SU-DHL-6 (cell line): Measurements from ENCODE around the gene STARD7.

Experiments used
- H2AFZ ChIP-seq: fragments of 200-600 bp; sonication (generic); 2 replicates; pipeline ENCODE4 v1.6.1; 2014; ENCODE audit warnings: low read depth, mild to moderate bottlenecking, moderate library complexity, mixed read lengths, antibody characterized with exemption, low read length; ENCODE audit not compliant: severe bottlenecking
- H3F3A ChIP-seq: fragments of 200-600 bp; shearing (Covaris generic); 2 replicates; pipeline ENCODE4 v1.6.0; 2016; ENCODE audit warnings: antibody characterized with exemption, mild to moderate bottlenecking; ENCODE audit not compliant: insufficient read depth
- H3K27ac ChIP-seq: fragments of 200-600 bp; sonication (generic); 2 replicates; pipeline ENCODE4 v1.5.1; 2016; ENCODE audit warnings: low read depth, mild to moderate bottlenecking, low read length, moderate library complexity, mixed read lengths
- H3K27me3 ChIP-seq: fragments of 200-600 bp; sonication (generic), shearing (Covaris generic); 2 replicates; pipeline ENCODE4 v1.6.0; 2014; ENCODE audit warnings: mild to moderate bottlenecking, low read length
- H3K36me3 ChIP-seq: fragments of 200-600 bp; sonication (generic); 2 replicates; pipeline ENCODE4 v1.6.1; 2014; ENCODE audit warnings: mild to moderate bottlenecking, low read length, mixed read lengths
- H3K4me2 ChIP-seq: fragments of 300-600, 200-600 bp; shearing (Covaris generic), sonication (generic); 2 replicates; pipeline ENCODE4 v1.6.0; 2014; ENCODE audit warnings: low read length, low read depth, mild to moderate bottlenecking; ENCODE audit not compliant: poor library complexity, severe bottlenecking
- H3K4me3 ChIP-seq: fragments of 200-600 bp; sonication (generic); 2 replicates; pipeline ENCODE4 v1.5.1; 2014; ENCODE audit warnings: antibody characterized with exemption, low read length, mild to moderate bottlenecking, mixed read lengths; ENCODE audit not compliant: insufficient read depth, poor library complexity, severe bottlenecking
- H3K79me2 ChIP-seq: fragments of 200-600 bp; sonication (generic); 2 replicates; pipeline ENCODE4 v1.6.1; 2014; ENCODE audit warnings: mild to moderate bottlenecking, low read length, moderate library complexity; ENCODE audit not compliant: insufficient read depth
- H3K9ac ChIP-seq: fragments of 200-600 bp; sonication (generic); 2 replicates; pipeline ENCODE4 v1.7.0; 2014; ENCODE audit warnings: mild to moderate bottlenecking, low read length
- H3K9me2 ChIP-seq: fragments of 200-600 bp; sonication (generic); replicated peaks from 2 replicates; pipeline ENCODE4 v1.6.1; 2014; ENCODE audit warnings: low read length; ENCODE audit not compliant: insufficient read depth
- H3K9me3 ChIP-seq: fragments of 200-600 bp; sonication (generic); 2 replicates; pipeline ENCODE4 v1.6.1; 2014; ENCODE audit warnings: low read length, mixed read lengths; ENCODE audit not compliant: insufficient read depth
- H4K20me1 ChIP-seq: fragments of 200-600 bp; sonication (generic); 2 replicates; pipeline ENCODE4 v1.6.1; 2014; ENCODE audit warnings: low read depth, mild to moderate bottlenecking, antibody characterized with exemption, low read length, moderate library complexity, mixed read lengths
- EZH2phosphoT487 ChIP-seq: fragments of 200-600 bp; sonication (generic), shearing (Covaris generic); conservative IDR thresholded peaks from 2 replicates; pipeline ENCODE4 v1.6.1; 2018; ENCODE audit warnings: mild to moderate bottlenecking, antibody characterized with exemption, low read length, moderate library complexity, mixed read lengths
- TF ChIP-seq, protein P1 (sequence below): fragments of 200-600 bp; sonication (generic); IDR thresholded peaks from one replicate; pipeline ENCODE4 v1.5.1; 2017; ENCODE audit warnings: antibody characterized with exemption, mild to moderate bottlenecking, low read length, moderate library complexity; ENCODE audit not compliant: insufficient read depth, poor library complexity, severe bottlenecking

Gene STARD7

DNA sequence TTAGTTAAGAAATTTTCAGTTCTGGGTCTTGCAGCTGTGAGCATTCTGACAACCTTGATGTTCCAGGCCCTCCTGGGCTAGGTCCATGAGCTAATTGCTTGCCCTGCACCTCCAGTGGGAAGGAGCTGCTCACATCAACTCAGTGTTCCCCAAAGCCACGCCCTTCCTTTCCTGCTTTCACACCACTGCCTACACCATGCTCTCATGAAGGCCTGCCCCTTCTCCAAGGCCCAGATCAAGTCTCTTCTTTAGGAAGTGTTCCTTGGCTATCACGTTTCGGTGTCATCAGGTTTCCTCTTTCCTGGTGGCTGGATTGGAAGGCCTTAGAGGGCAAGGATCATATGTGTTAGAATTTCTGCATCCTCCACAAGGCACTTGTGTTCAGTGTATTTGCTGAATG is 38.4 kb upstream of the STARD7 start:
- Histone ChIP-seq H3K9me3 (no peaks in the 10 kb centered on the region), H3K9ac (no peak overlapping the region), H3K27ac (no peak overlapping the region), H3K9me2 (no peaks in the 10 kb centered on the region), H3K4me3 (no peak overlapping the region), H2AFZ (no peak overlapping the region), H3K4me2 (no peak overlapping the region), H4K20me1 (no peaks in the 10 kb centered on the region), H3F3A (no peaks in the 10 kb centered on the region), H3K36me3 (no peaks in the 10 kb centered on the region), H3K27me3 (no peaks in the 10 kb centered on the region), H3K79me2 (no peaks in the 10 kb centered on the region)
- TF ChIP-seq, protein P1, sequence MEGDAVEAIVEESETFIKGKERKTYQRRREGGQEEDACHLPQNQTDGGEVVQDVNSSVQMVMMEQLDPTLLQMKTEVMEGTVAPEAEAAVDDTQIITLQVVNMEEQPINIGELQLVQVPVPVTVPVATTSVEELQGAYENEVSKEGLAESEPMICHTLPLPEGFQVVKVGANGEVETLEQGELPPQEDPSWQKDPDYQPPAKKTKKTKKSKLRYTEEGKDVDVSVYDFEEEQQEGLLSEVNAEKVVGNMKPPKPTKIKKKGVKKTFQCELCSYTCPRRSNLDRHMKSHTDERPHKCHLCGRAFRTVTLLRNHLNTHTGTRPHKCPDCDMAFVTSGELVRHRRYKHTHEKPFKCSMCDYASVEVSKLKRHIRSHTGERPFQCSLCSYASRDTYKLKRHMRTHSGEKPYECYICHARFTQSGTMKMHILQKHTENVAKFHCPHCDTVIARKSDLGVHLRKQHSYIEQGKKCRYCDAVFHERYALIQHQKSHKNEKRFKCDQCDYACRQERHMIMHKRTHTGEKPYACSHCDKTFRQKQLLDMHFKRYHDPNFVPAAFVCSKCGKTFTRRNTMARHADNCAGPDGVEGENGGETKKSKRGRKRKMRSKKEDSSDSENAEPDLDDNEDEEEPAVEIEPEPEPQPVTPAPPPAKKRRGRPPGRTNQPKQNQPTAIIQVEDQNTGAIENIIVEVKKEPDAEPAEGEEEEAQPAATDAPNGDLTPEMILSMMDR = no peak
- no peak for TF ChIP-seq EZH2phosphoT487

DNA sequence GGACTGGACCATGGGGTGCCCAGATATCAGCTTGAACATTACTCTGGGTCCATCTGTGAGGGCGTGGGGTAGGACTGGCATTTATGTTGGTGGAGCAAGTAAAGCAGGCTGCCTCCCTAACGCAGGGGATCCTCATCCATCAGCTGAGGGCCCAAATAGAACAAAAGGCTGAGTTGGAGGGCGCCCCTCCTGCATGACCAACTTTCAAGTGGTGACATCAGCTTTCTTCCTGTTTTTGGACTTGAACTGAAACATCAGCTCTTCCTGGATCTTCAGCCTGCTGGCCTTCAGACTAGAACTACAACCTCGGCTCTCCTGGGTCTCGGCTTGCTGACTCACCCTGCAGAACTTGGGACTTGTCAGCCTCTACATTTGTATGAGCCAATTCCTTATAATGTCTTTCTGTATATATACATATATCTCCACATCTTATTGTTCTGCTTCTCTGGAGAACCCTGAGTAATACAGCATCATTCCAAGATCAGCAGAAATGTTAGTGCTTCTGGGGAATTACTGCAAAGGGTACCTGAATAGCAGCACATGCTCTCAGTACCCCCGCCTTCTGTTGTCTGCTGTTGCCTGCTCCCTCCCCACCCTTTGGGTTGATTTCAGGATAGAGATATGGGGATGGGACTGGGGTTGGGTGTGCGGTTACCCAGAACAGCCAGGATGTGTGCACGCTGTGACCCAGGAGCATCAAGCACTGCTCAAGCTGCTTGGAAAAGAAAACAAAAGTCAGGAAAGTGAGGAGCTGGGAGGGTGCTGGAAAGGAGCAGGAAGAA is 37.2 kb upstream of the STARD7 start:
- TF ChIP-seq, protein P1 = no peak
- no peak for TF ChIP-seq EZH2phosphoT487
- Histone ChIP-seq H3K79me2 (no peaks in the 10 kb centered on the region), H3F3A (no peaks in the 10 kb centered on the region), H3K4me3 (no peak overlapping the region), H3K9me3 (no peaks in the 10 kb centered on the region), H4K20me1 (no peaks in the 10 kb centered on the region), H3K9me2 (no peaks in the 10 kb centered on the region), H2AFZ (no peak overlapping the region), H3K27ac (no peak overlapping the region), H3K9ac (no peak overlapping the region), H3K27me3 (no peaks in the 10 kb centered on the region), H3K36me3 (no peaks in the 10 kb centered on the region), H3K4me2 (no peak overlapping the region)

DNA sequence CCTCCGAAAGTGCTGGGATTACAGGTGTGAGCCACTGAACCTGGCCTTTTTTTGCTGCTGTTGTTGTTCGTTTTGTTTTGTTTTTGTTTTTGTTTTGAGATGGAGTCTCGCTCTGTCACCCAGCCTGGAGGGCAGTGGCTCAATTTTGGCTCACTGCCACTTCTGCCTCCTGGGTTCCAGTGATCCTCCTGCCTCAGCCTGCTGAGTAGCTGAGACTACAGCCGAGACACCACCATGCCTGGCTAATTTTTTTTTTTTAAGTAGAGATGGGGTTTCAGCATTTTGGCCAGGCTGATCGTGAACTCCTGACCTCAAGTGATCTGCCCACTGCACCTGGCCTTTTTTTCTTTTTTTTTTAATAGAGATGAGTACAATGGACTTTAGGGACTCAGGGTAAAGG is 35.2 kb upstream of the STARD7 start:
- Histone ChIP-seq H3K79me2 (no peaks in the 10 kb centered on the region), H3K9me2 (no peaks in the 10 kb centered on the region), H3K27ac (no peak overlapping the region), H3K4me2 (no peak overlapping the region), H3K27me3 (no peaks in the 10 kb centered on the region), H3F3A (no peaks in the 10 kb centered on the region), H3K4me3 (no peak overlapping the region), H4K20me1 (no peaks in the 10 kb centered on the region), H3K9ac (no peak overlapping the region), H3K36me3 (no peaks in the 10 kb centered on the region), H2AFZ (no peak overlapping the region), H3K9me3 (no peaks in the 10 kb centered on the region)
- TF ChIP-seq, protein P1 = no peak
- TF ChIP-seq EZH2phosphoT487 = no peak
